Natural killer cell (primary cell): ENCODE measurements around the gene NCF1. TPM values are rescaled to one million over a fixed set of nuclear protein-coding genes. Genes with fewer than 3 reads are reported as not detected.
"Not testable (repeated sequence)": the region's sequence is repeated elsewhere in the genome, so short reads cannot be mapped to it uniquely, and the experiment has no call there.

Source experiments
- ATAC-seq, 3 donors: fragments of 150-1000 bp in 2 of 3; fragments of 200-7000 bp in 1 of 3; cut with Tn5 transposase; 1 replicate in 1 of 3; 2 replicates in 2 of 3; pipeline ENCODE4 v1.10.0; 2021; ENCODE audit warnings: mild to moderate bottlenecking in 2 of 3, moderate library complexity in 2 of 3
- DNase-seq, 2 donors: peaks; one replicate each; pipeline versions ENCODE4 v3.0.0 to v3.0.0-alpha.2; 2013 to 2021; ENCODE audit warnings: mixed read lengths in 1 of 2
- H3K27ac ChIP-seq: one replicate; pipeline ENCODE4 v1.5.1; 2013; ENCODE audit warnings: mild to moderate bottlenecking, low read length
- H3K27me3 ChIP-seq: one replicate; pipeline ENCODE4 v1.6.1; 2013; ENCODE audit warnings: low read length; ENCODE audit not compliant: control insufficient read depth, insufficient read depth
- H3K36me3 ChIP-seq: one replicate; pipeline ENCODE4 v1.6.1; 2013; ENCODE audit warnings: low read length; ENCODE audit not compliant: control insufficient read depth, insufficient read depth
- H3K4me1 ChIP-seq: one replicate; pipeline ENCODE4 v1.6.1; 2013; ENCODE audit warnings: low read length; ENCODE audit not compliant: control insufficient read depth, insufficient read depth
- H3K4me3 ChIP-seq: one replicate; pipeline ENCODE4 v1.5.1; 2013; ENCODE audit warnings: low read length
- H3K9me3 ChIP-seq: one replicate; pipeline ENCODE4 v1.6.1; 2013; ENCODE audit warnings: low read length; ENCODE audit not compliant: control insufficient read depth, insufficient read depth
- H3K27ac Mint-ChIP-seq, 2 donors: one replicate each; pipeline ENCODE4 v1.8.0; 2022; ENCODE audit warnings: mild to moderate bottlenecking in 2 of 2, mixed read lengths in 2 of 2, moderate library complexity in 1 of 2
- H3K27me3 Mint-ChIP-seq, 2 donors: one replicate each; pipeline ENCODE4 v1.8.0; 2022; ENCODE audit warnings: low read depth in 2 of 2, mixed read lengths in 2 of 2
- H3K36me3 Mint-ChIP-seq: one replicate; pipeline ENCODE4 v1.8.0; 2022; ENCODE audit warnings: mixed read lengths
- H3K4me1 Mint-ChIP-seq, 2 donors: one replicate each; pipeline ENCODE4 v1.8.0; 2022; ENCODE audit warnings: mixed read lengths in 2 of 2
- H3K4me3 Mint-ChIP-seq: one replicate; pipeline ENCODE4 v1.8.0; 2022; ENCODE audit warnings: mild to moderate bottlenecking, moderate library complexity, mixed read lengths
- H3K9me3 Mint-ChIP-seq, 2 donors: one replicate each; pipeline ENCODE4 v1.8.0; 2022; ENCODE audit warnings: mixed read lengths in 2 of 2
- WGBS: methylation state at CpG from one replicate; pipeline ENCODE4 v1.1.7; 2013; ENCODE audit warnings: missing lambda C conversion rate; ENCODE audit not compliant: insufficient coverage; 5-methylcytosine and 5-hydroxymethylcytosine counted together
- intact Hi-C: fragments of 100-400 bp; cut with micrococcal nuclease; formaldehyde crosslinking; loops from one replicate; pipeline ENCODE4 v1.14.2; 2022
- total RNA-seq, 4 donors: library from RNA; stranded (reverse); fragments of 120-200 nt in 1 of 4; gene quantifications; one replicate each; pipeline versions ENCODE4 v1.2.3 to v1.2.4, GENCODE V29; 2013 to 2022

The NCF1 gene
- total RNA-seq, 3 donors from 2014 or later (not counting 1 experiment from before 2014, with no cell fraction given), result 3.8 to 62.2 (median 8.0) TPM

DNA sequence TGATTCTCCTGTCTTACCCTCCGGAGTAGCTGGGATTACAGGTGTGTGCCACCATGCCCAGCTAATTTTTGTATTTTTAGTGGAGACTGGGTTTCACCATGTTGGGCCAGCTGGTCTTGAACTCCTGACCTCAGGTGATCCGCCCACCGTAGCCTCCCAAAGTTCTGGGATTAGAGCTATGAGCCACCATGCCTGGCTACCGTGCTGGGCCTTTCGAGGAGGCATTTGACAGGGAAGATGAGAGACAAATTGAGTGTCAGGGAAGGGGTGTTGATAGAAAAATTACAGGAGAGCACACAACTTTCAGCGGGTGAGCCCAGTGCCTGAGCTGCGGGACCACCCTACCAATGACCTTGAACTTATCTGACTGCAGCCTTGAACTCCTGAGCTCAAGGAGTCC is 3.7 kb upstream of the NCF1 start:
- WGBS, result 97% methylated on average over 4 of the region's 7 CpGs
- H3K36me3 ChIP-seq, H3K27ac ChIP-seq, H3K27ac Mint-ChIP-seq, H3K4me1 Mint-ChIP-seq, DNase-seq, H3K27me3 Mint-ChIP-seq, H3K4me3 Mint-ChIP-seq, H3K9me3 ChIP-seq, ATAC-seq, H3K36me3 Mint-ChIP-seq, intact Hi-C loops, H3K9me3 Mint-ChIP-seq, H3K4me3 ChIP-seq, H3K27me3 ChIP-seq, H3K4me1 ChIP-seq: not testable (repeated sequence)

DNA sequence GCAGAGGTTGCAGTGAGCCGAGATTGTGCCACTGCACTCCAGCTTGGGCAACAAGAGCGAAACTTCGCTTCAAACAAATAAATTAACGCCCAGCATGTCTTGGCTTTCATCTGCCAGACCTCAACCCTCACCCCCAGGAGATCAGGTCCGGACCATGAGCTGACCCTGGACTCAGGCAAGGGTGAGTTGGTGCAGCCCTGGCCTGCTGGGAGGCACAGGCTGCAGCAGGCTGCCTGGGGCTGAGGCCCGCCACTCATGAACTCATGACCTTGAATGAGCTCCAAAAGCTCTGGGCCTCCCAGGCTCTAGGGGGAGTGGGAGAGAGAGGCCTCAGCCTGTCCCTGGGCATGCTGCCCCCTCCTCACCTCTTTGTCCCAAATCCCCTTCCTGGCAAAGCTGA is 1.7 kb upstream of the NCF1 start:
- 91% methylated on average over 5 of the region's 6 CpGs for WGBS
- H3K4me3 ChIP-seq, H3K9me3 ChIP-seq, H3K9me3 Mint-ChIP-seq, H3K36me3 ChIP-seq, H3K27ac Mint-ChIP-seq, H3K27me3 ChIP-seq, H3K27me3 Mint-ChIP-seq, ATAC-seq, H3K4me3 Mint-ChIP-seq, H3K4me1 Mint-ChIP-seq, H3K27ac ChIP-seq, intact Hi-C loops, H3K4me1 ChIP-seq, DNase-seq, H3K36me3 Mint-ChIP-seq: not testable (repeated sequence)

DNA sequence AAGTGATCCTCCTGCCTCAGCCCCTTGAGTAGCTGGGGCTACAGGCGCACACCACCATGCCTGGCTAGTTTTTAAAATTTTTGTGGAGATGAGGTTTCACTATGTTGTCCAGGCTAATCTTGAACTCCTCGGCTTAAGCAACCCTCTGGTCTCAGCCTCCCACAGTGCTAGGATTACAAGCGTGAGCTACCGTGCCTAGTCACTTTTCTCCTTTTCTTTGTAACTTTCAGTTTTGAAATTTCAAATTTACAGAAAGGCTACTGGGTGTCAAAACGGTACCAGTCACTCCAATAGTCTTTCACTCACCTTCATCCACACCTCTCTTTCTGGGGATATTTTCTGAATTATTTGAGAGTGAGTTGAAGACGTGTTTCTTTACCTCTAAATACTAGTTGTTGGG is 1.3 kb downstream of the NCF1 start:
- H3K4me3 Mint-ChIP-seq, H3K4me1 Mint-ChIP-seq, ATAC-seq, H3K9me3 ChIP-seq, H3K4me3 ChIP-seq, H3K36me3 Mint-ChIP-seq, H3K9me3 Mint-ChIP-seq, H3K27ac Mint-ChIP-seq, H3K27me3 Mint-ChIP-seq, H3K27ac ChIP-seq, intact Hi-C loops, H3K4me1 ChIP-seq, H3K36me3 ChIP-seq, H3K27me3 ChIP-seq, DNase-seq: not testable (repeated sequence)
- no CpG with 5 or more reads among the region's 6 CpGs for WGBS

DNA sequence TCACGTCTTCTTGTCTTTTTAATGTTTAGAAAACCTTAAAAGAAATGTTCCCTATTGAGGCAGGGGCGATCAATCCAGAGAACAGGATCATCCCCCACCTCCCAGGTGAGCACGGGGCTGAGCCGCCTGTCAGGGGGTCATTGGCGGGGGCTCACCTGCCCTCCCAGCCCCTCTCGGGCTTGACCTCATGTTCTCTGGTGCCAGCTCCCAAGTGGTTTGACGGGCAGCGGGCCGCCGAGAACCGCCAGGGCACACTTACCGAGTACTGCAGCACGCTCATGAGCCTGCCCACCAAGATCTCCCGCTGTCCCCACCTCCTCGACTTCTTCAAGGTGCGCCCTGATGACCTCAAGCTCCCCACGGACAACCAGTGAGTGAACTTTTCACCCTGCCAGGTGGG is 5.2 kb downstream of the NCF1 start:
- WGBS, result no CpG with 5 or more reads among the region's 17 CpGs
- H3K36me3 Mint-ChIP-seq, H3K36me3 ChIP-seq, intact Hi-C loops, H3K4me3 Mint-ChIP-seq, H3K4me3 ChIP-seq, H3K27ac ChIP-seq, H3K9me3 ChIP-seq, H3K4me1 ChIP-seq, H3K4me1 Mint-ChIP-seq, H3K27me3 ChIP-seq, DNase-seq, H3K9me3 Mint-ChIP-seq, ATAC-seq, H3K27me3 Mint-ChIP-seq, H3K27ac Mint-ChIP-seq: not testable (repeated sequence)

DNA sequence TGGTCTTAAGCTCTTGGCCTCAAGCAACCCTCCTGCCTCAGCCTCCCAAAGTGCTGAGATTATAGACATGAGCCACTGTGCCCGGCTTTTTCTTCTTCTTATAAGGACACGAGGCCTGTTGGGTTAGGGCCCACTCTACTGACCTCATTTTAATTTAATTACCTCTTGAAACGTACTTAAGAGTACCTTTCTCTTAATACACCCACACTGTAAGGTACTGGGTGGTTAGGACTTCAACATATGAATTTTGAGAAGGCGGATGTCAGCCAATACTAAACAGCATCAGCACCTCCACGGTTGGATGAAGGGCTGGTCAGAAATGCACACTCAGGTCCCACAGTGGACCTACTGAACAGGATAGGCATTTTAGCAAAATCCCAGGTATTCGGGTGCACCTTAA is 7.9 kb downstream of the NCF1 start:
- ATAC-seq, H3K9me3 ChIP-seq, H3K4me3 Mint-ChIP-seq, H3K27me3 Mint-ChIP-seq, H3K27me3 ChIP-seq, DNase-seq, H3K4me1 Mint-ChIP-seq, H3K9me3 Mint-ChIP-seq, H3K27ac Mint-ChIP-seq, H3K36me3 Mint-ChIP-seq, H3K4me1 ChIP-seq, H3K36me3 ChIP-seq, H3K4me3 ChIP-seq, intact Hi-C loops, H3K27ac ChIP-seq: not testable (repeated sequence)
- WGBS, result no CpG with 5 or more reads among the region's 6 CpGs

DNA sequence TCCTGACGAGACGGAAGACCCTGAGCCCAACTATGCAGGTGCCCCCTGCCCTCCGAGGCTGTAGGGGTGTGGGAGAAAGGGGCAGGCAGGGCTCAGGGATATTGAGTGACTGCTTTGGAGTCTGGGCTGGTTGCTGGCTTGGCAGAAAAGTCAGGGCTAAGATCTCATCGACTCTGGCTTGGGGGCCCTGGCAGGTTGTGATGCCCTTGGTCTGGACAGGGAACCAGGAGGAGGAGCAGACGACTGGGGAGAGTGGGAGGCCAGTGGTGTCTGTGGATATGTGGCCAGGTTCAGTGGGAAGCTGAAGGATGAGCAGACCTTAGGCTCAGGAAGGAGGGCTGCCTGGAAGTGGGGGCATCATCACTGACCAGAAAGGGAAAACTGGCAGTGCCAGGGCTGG is 9.8 kb downstream of the NCF1 start:
- WGBS, result 92% methylated on average over 1 of the region's 5 CpGs
- H3K4me3 Mint-ChIP-seq, H3K27me3 Mint-ChIP-seq, H3K9me3 Mint-ChIP-seq, H3K27ac Mint-ChIP-seq, H3K36me3 Mint-ChIP-seq, H3K27ac ChIP-seq, H3K4me1 ChIP-seq, H3K4me1 Mint-ChIP-seq, intact Hi-C loops, H3K4me3 ChIP-seq, H3K36me3 ChIP-seq, ATAC-seq, H3K27me3 ChIP-seq, H3K9me3 ChIP-seq, DNase-seq: not testable (repeated sequence)

DNA sequence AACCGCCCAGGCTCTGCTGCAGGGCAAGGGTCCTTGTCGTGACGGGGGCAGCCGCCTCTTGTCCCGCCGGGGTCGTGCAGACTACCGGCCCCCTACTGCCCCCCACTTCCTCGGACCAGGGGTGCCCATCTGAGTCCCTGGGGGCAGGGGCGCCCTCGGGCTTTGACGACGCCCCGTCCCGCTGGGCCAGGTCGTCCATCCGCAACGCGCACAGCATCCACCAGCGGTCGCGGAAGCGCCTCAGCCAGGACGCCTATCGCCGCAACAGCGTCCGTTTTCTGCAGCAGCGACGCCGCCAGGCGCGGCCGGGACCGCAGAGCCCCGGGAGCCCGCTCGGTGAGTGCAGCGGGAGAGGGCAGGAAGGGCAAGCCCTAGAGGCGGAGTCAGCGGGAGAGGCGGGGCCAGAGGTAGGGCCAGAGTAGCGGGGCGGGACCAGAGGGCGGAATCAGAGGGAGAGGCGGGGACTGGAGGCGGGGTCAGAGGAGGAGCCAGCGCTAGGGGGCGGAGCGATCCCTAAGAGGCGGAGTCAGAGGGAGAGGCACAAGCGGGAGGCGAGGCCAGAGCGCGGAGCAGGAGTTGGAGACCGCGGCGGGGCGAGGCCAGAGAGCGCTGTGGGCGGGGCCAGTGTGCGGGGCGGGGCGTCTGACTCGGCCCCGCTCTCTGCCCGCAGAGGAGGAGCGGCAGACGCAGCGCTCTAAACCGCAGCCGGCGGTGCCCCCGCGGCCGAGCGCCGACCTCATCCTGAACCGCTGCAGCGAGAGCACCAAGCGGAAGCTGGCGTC is 14.7 kb downstream of the NCF1 start:
- peak; percentile 88 to 97 (median 93) for ATAC-seq
- H3K4me1 ChIP-seq, H3K27ac ChIP-seq, intact Hi-C loops, H3K36me3 Mint-ChIP-seq, H3K9me3 Mint-ChIP-seq, H3K4me1 Mint-ChIP-seq, H3K27me3 Mint-ChIP-seq, H3K36me3 ChIP-seq, H3K27me3 ChIP-seq, H3K9me3 ChIP-seq: not testable (repeated sequence)
- DNase-seq, result peak; percentile 92 to 95
- under 1% methylated on average over 15 of the region's 82 CpGs for WGBS
- peak overlapping the region; percentile 19 for H3K4me3 ChIP-seq
- Mint-ChIP-seq H3K27ac (peak overlapping the region in 1 of 2 donors; percentile 49), H3K4me3 (peak overlapping the region; percentile 49)

DNA sequence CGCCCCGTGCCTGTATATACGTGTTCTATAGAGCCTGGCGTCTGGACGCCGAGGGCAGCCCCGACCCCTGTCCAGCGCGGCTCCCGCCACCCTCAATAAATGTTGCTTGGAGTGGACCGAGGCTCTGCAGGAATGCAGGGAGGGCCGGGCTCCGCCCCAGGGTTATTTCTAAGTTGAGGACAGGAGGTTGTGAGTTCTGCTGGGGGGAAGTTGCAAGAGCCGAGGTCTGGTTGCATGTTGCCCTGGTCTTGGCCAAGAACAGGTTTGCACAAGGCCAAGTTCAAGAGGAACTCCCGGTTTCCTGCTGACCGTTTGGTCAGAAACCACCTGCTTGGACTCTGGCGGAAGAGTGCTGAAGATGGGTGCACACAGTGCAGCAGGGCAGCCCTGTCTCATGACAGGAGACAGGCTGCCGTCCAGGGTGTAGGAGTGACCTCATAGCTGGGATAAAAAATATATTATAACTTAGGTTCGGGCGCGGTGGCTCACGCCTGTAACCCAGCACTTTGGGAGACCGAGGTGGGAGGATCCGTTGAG is 15.5 kb downstream of the NCF1 start:
- no CpG with 5 or more reads among the region's 24 CpGs for WGBS
- H3K4me1 ChIP-seq, H3K27me3 ChIP-seq, H3K9me3 ChIP-seq, H3K27ac Mint-ChIP-seq, H3K9me3 Mint-ChIP-seq, H3K36me3 Mint-ChIP-seq, H3K4me3 Mint-ChIP-seq, H3K36me3 ChIP-seq, H3K4me1 Mint-ChIP-seq, intact Hi-C loops, H3K27me3 Mint-ChIP-seq, H3K27ac ChIP-seq, DNase-seq, H3K4me3 ChIP-seq: not testable (repeated sequence)
- ATAC-seq, result peak in 1 of 3 donors; percentile 3
